HG02938 (cell line): ENCODE data around the gene LINGO1.

ENCODE experiments used
- ATAC-seq: cut with Tn5 transposase; IDR thresholded peaks from one replicate; pipeline ENCODE4 v1.9.1; 2021; ENCODE audit warnings: mild to moderate bottlenecking, moderate library complexity; ENCODE audit not compliant: unreplicated experiment

Gene LINGO1

GRCh38 chr15:77597804-77598453, 34.8 kb downstream of the LINGO1 start:
- no peak for ATAC-seq

- ATAC-seq = no peak
Measured at GRCh38 chr15:77596821-77597803, 35.6 kb downstream of the LINGO1 start.

GRCh38 chr15:77595231-77595630, 37.5 kb downstream of the LINGO1 start:
- ATAC-seq = no peak

DNA sequence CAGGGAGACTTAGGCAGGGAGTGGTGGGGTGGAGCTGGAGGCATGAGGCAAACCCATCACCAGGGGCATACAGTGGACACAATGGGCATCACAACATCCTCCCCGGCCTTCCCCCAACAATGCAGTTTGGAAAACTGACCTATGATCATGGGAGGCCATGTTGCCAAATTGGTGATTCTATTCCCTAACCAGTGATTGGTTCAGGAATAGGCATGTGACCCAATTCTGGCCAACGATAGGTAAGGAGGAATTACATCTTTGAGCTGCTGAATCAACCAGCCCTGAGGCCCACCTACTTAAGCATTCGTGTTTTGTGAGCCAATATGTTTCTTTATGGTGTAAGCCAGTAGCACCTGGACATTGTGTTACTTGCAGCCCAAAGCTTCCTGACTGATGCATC, 40.0 kb downstream of the LINGO1 start:
- ATAC-seq = no peak

DNA sequence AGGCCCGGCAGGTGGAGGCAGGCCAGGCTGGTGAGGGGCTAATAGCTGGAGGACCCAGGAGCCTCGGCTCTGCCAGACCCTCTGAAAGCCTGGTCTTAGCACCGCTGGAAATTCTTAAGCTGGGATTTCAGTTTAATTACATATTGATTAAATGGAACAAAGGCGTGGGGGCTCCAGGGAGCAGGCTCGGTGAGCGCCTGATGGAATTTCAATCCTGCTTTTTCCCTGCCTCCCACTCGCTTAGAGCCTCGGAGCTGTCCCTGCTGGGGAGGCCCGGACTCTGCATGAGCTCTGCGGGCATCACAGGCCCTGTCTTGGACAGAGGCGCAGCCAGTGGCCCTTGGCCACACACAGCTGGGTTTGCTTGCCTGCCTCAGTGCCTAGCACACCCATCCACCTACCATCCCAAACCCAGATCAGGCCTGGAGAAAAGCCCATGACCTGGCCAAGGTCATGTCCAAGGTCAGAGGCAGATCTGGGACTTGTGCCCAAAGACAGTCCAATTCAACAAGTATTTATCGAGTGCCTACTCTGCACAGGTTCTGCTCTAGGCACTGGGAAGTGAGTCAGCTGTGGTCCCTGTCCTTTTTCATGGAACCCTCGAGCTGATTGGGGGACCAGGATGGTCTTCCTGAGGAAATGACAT, 40.6 kb downstream of the LINGO1 start:
- ATAC-seq = no peak

DNA sequence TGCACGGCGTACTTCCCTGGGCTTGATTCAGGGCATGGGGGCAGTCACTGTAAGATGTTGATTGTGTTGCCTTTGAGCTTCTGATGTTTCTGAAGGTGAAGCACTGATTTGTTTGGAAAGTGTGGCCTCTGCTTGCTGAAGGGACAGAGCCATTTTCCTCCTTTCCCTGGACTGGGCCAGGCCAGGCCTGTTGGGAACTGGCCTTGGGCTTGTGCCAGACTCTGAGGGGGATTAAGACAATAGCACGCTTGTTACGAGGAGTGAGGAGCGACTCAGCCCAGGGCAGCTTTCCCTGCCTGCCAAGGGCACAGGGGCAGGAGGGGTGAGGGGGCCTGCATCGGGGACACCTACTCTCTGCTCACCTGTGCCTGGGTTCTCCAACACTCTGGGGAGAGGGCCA, 42.9 kb downstream of the LINGO1 start:
- ATAC-seq = no peak

- ATAC-seq = no peak
Measured at GRCh38 chr15:77588126-77588525, 44.6 kb downstream of the LINGO1 start.

- ATAC-seq = no peak
Measured at GRCh38 chr15:77584691-77585090, 48.0 kb downstream of the LINGO1 start.

DNA sequence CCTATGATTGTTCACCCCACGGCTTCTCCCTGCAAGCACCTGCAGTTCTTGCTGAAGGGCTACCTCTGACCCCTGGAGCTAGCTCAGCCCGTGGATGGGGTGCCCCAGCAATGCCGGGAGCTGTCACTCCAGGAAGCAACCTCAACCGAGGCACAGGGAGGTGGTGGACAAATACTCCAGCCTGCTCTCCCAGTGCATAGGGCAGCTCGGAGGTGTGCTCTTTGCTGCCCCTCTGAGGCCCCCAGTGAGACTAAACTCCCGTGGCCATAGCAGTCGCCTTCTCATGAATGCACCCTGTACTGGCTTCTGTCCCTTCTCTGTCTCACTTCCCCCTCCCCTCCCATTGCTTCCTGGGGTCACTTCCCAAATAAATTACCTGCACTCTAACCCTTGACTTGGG, 48.5 kb downstream of the LINGO1 start:
- no peak for ATAC-seq

GRCh38 chr15:77582763-77583162, 49.9 kb downstream of the LINGO1 start:
- no peak for ATAC-seq

- no peak for ATAC-seq
Measured at GRCh38 chr15:77581896-77582569, 50.7 kb downstream of the LINGO1 start.

DNA sequence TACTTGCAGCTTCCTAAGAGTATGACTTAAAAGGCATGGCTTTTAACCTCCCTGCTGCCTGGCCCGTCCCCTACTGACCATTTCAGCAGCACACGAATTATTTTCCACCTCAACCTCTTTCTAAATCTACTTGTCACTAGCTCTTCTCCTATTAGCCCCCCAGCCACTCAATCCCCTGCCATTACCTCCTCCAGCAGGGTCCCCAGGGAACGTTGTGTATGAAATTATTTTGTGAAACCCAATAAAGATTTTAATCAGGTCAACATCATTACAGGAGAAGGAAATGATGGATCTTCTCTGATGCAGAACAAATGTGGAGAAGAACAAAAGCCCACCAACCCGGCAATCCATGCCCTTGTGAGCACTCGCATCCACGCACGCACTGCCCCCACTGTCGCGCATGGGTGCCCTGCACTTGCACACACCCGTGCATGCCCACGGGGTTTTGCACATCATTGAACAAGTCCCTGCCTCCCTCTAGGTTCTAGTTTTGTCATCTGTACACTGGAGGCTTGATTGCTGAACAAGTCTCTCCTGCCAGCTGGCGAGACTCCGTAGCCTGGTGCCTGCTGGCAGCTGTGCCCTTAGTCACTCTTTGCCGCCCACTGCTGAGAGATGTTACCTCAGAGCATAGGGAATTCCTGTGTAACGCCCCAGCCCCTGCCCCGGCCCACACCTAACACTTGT, 51.6 kb downstream of the LINGO1 start:
- no peak for ATAC-seq

GRCh38 chr15:77579498-77580188, 53.1 kb downstream of the LINGO1 start:
- ATAC-seq = no peak

DNA sequence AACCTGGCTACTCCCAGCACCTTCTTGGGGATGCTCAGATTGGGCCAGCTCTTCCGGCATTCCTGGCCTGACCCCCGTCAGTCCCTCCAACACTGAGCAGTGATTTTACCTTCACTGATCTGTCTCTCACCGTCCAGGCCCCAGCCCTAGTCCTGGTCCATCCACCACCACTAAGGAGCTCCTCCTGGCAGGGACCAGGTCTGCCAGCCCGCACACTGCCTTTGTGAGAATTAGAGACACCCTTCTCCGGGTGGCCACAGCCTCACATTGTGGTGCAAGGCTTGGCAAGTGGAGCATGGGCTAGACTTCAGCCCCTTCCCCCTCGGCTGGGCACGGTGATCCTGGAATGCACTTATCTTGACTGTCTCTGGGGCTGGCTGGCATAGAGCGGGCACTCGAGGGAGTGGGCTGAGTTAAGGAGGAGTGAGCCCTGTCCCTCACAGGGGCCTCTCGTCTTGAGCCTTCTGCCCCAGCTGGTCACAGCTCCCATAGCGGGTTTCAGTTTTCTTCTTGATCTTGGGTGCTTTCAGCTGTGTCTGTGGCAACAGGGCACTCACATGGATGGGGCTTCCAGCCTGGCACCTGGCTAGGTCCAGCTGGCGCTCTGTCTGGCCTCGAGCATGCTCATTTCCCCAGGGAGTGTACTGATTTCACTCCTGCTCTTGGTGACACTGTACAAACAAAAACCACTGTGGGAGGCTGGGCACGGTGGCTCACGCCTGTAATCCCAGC, 53.9 kb downstream of the LINGO1 start:
- no peak for ATAC-seq

DNA sequence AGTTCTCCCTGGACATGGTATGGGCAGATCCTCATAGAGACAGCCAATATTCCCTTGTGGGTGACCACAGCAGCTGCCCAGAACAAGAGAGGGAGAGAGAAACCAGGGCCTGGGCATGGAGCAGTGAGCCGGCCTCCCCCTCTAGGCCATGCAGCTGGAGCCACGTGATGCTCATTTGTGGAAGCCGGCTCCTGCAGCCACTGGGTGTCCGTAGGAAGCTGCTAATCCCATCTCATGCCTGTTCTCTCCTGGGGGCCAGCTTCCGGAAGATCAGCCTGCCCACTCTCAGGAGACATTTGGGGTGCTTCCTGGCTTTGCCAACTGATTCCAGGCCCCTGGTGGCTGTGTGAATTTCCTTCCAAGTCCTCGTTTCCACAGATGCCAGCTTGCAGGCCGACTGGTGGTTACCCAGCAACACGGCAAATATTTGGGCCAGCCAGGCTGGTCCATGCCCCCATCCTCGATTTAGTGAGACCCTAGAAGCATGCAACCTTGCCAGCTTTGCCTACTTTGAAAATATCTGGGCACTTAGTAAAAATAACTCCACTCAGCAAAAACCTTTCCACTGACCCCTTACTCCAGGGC, 55.3 kb downstream of the LINGO1 start:
- no peak for ATAC-seq

DNA sequence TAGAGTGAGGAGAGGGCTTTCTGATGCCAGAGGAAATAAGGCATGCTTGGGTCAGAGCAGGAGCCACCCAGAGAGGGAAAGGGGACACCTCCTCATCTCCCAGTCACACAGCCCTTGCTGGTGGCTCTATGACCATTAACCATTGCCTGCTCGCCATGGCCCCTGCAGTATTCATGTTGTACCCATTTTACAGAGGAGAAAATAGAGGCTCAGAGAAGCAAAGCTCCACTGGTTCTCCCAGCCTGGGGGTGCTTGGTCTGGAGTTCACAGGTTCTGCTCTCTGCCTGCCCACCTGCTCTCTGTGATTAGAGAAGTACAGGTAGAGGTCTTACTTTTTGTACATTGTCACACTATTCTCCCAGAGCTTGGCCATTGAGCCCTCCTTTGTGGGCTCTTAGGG, 56.2 kb downstream of the LINGO1 start:
- no peak for ATAC-seq

- ATAC-seq = no peak
Measured at GRCh38 chr15:77575203-77575934, 57.3 kb downstream of the LINGO1 start.

GRCh38 chr15:77574521-77575202, 58.0 kb downstream of the LINGO1 start:
- no peak for ATAC-seq
